GM18868 (cell line): ENCODE results near the gene MAP3K9.

Experiments used
- ATAC-seq: cut with Tn5 transposase; IDR thresholded peaks from one replicate; pipeline ENCODE4 v1.9.1; 2021; ENCODE audit warnings: mild to moderate bottlenecking, moderate library complexity; ENCODE audit not compliant: unreplicated experiment

The MAP3K9 gene

DNA sequence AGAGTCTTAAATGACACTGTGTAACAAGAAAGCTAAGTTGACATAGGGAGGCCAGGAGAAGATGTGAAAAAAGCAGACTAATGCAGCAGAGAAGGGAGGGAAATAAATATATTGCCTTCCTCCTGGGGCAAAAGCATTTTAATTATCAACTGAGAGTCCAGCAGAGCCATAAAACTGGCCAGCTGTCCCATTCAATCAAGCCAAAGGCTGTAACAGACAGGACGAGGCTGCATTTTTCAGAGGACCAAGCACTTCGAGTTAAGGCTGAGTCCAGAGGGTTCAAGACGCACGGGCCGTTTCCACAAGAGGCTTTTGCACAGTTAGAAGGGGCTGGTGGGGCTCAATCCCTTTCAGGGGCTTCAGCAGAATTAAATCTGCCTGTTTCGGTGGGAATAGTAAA, 20.4 kb downstream of the MAP3K9 start:
- ATAC-seq, result no peak

DNA sequence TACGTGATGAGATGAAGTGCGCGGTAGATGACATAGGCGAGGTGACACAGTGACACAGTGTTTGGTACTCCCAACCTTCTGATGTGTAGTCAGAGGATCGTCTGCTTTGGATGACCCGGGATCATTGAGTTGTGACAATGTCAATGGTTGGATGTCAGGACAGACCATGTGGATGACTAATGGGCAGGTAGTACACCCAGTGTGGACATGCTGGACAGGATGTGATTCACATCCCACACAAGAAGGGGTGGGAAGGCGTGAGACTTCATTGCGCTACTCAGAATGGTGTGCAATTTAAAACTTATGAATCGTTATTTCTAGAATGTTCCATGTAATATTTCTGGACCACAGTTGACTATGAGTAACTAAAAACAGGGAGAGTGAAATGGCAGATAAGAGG, 23.8 kb downstream of the MAP3K9 start:
- no peak for ATAC-seq

DNA sequence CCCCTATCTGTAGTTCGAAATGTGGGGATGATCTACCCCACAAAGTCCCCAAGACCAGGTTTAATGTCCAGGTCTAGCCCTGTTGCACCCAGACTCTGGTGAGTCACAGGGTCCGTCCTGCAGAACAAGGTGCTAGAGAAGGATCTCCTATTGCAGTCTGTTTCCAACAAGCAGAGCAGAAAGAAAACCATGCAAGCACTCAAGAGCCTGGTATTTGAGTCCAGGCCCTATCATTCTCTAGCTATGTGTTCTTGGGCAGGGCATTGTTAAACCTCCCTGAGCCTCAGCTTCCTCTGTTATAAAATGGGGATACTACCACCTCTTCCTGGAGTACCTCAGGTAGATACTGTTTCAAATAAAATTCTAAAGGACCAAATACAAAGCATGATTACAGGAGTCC, 24.4 kb downstream of the MAP3K9 start:
- ATAC-seq, result no peak

DNA sequence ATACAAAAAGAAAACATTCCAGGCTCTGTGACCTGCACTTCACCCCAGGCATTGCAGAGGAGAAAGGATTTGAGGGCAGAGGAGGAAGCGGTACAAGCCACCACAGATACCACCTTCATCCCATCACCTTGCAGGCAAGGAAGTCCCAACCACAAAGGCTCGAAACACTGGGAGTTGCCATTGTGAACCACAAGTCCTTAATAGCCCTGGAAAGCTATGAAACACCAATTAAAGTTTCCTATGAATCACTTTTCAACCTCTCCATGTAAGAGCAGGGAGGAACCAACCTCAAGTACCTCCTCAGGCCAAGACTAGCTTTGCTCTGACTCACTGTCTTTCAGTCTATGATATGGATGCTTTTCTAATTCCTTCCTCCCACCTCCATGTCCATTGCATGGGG, 27.0 kb downstream of the MAP3K9 start:
- ATAC-seq, result no peak

DNA sequence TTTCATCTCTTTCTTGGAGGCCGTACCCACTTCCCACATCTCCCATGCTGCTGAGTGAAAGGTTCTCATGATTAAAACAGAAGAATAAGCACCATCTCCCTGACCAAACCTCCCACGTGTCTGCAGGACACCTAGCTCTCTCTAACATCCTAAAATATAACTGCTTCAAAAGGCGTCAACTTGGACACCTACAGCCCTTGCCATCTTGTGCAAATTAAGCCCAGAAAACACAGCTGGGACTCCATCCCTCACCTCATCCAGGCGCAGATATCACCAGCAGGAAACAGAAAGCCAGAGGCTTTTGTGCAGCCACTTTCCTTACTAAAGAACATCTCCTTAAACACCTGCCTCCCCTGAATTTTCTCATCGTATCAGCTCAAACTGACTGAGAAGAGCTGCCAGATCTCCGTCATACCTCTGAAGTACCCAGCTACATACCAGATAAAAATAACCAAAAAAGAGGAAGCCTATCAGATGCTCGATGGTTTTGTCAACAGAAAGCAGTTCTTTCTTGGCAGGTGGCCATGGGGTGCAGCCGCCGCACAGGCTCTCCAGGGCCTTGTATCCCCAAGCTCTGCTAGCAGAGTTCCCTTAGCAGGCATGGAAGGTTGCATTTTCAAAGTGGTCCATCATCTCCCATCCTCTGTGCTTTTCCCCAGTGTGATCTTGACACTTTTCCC, 28.8 kb downstream of the MAP3K9 start:
- peak; percentile 81 for ATAC-seq

DNA sequence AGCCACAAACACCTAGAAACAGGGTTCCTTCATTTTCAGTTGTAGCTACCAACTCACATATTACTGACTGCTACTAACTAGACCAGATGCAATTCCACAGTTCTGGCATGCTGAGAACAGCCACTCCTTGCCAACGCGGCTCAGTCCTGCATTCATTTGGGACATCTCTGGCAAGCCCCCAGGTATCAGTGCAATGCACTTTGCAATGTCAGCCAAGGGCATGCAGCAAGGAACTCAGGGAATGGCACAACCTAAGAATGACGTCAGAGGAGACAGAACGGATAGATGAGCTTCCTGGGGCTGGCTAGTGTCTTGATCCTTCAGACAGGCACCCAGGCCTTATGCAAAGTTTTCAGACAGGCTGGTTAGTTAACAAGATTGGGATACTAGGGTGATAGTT, 29.6 kb downstream of the MAP3K9 start:
- no peak for ATAC-seq

GRCh38 chr14:70776197-70776596, 33.1 kb downstream of the MAP3K9 start:
- peak; percentile 75 for ATAC-seq

GRCh38 chr14:70773182-70773862, 36.0 kb downstream of the MAP3K9 start:
- ATAC-seq, result no peak

DNA sequence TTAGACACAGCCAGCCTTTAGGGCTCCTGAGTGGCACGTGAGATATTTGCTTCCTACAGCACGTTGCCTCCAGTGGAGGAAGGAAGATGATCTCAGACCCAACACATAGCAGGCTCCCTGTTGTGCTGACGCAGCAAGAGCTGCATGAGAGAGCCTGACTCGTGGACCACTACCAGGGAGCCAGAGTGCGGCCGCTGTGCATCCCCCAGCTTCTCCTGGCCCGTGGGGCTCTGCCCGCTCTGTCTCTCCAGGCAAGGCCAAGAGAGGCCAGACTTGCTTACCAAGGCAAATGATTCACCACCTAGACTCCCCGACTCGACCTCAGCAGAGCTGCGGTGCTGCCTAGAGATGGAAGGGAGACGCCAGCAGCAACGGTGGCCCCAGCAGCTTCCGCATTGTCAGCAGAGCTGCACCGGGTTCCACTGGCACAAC, 37.5 kb downstream of the MAP3K9 start:
- ATAC-seq, result no peak

DNA sequence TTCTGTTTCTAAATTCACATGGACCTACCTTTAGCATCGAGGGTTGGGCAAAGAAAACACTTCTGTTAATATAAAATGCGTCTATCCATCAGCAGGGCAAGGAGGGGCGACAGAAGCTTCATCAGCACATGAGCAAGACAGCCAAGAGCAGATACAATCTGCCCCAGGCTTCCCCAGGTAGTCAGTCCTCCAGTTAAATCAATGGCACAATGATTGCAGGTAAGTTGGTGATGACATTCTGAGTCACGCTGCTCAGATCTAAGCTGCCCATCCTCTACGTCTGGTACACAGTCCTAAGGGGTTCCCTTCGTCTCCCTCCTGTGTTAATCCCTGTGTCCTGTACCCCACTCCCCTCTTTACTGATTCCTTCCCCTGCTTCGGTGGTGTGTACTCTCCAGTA, 38.8 kb downstream of the MAP3K9 start:
- ATAC-seq, result no peak

DNA sequence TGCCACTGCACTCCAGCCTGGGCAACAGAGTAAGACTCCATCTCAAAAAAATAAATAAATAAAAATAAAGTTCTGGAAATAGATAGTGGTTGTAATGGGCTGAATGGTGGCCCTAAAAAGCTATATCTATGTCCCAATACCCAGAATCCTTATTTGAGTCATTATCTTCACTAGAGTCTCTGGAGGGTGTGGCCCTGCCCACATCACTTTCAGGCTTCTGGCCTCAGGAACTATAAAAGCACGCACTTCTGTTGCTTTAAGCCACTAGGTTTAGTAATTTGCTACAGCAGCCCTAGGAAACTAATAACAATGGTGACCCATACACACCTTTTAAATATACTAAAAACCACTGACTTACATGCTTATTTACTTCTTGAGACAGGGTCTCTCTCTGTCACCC, 49.9 kb downstream of the MAP3K9 start:
- no peak for ATAC-seq

GRCh38 chr14:70755655-70756054, 53.7 kb downstream of the MAP3K9 start:
- ATAC-seq, result no peak

GRCh38 chr14:70754991-70755390, 54.3 kb downstream of the MAP3K9 start:
- no peak for ATAC-seq

GRCh38 chr14:70753518-70753953, 55.8 kb downstream of the MAP3K9 start:
- no peak for ATAC-seq

- ATAC-seq, result no peak
Measured at GRCh38 chr14:70748422-70748821, 60.9 kb downstream of the MAP3K9 start.

- no peak for ATAC-seq
Measured at GRCh38 chr14:70744641-70745040, 64.7 kb downstream of the MAP3K9 start.

DNA sequence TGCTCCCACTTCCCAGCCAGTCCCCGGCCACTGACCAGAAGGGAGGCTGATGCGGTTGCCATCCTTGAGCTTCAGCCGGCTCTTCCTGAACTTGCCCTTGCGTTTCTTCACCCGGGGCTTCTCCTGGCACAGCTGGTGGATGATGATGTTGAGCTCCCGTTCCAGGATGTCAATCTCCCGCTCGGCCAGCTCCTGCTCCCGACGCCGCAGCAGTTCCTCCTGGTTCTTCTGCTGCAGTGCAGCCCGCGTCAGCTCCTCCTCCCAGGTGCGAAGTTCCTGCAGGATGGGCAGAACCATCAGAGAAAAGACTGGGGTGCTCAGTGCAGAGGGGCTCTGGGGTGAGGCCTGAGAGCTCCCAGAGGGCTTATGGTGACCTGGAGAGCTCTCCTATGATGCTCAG, 67.0 kb downstream of the MAP3K9 start:
- ATAC-seq, result no peak

GRCh38 chr14:70741482-70741881, 67.8 kb downstream of the MAP3K9 start:
- no peak for ATAC-seq

DNA sequence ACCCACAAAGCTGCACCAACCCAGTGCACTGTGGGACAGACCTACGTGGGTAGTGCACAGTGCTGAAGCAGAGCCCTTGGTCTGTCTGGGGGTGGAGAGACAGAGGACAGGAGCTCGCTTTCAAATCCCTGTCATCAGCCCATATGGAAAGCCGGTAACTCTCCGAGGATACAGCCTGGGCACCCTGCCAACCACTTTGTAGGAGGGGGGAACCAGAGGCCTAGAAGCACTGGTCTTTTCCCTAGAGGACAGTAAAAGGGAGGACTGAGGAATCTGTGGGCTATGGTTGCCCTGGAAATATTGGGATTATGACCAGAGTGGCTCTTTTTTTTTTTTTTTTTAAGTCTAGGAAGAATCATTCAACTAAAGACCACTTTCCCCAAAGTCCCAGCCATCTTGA, 74.3 kb downstream of the MAP3K9 start:
- ATAC-seq, result no peak

DNA sequence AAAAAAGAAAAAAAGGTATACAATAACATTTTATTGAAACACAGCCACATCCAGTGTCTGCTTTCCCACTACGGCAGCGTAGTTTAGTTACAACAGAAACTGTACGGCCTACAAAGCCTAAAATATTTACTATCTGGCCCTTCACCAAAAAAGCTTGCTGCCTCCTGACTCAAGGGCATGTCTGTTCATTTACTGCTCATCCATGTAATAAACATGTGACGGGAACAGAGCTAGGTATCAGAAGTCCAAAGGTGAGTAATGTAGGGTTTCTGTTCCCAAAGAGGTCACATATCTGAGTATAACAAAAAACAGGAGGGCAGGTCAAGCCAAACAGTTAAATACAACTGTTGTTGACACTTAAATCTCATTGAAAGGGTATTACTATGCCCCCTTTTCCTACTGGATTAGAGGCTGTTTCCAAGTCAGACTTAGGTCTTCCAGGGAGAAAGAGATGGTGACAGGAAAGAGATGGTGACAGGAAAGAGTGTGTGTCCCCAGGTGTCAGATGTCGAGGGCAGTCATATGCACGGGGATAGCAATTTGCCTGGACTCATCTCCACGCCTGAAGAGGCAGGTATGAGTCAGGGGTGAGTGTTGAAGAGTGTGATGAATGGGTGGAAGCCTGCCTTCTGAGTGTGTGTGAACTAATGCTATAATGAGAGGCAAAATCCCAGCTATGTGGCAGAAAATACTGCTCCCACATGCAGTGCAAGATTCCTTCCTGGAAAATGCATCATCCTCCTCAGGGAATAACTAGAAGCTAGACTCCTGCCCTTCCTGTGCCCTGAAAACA, 77.7 kb downstream of the MAP3K9 start:
- ATAC-seq, result no peak

GRCh38 chr14:70730393-70730792, 78.9 kb downstream of the MAP3K9 start:
- no peak for ATAC-seq
